HepG2 (cell line): ENCODE data around the gene DQX1. TPM values are rescaled to one million over a fixed set of nuclear protein-coding genes. Genes with fewer than 3 reads are reported as not detected.

Experiments used
- ATM ChIP-seq: fragments of 450-650 bp; IDR thresholded peaks from 2 replicates; pipeline ENCODE4 v1.7.1; 2017; ENCODE audit warnings: mild to moderate bottlenecking, borderline replicate concordance
- CEBPB ChIP-seq: IDR thresholded peaks from 2 replicates; pipeline ENCODE4 v1.6.1; 2011; ENCODE audit warnings: low read depth, low read length, improper control_type of control experiment, borderline replicate concordance
- DMAP1 ChIP-seq: IDR thresholded peaks from 2 replicates; pipeline ENCODE4 v1.6.1; 2016
- IKZF1 ChIP-seq: fragments of 450-650 bp; IDR thresholded peaks from 2 replicates; pipeline ENCODE4 v1.7.1; 2016
- KLF12 ChIP-seq: sonication (generic); formaldehyde crosslinking; IDR thresholded peaks from 2 replicates; pipeline ENCODE4 v1.4.0; 2020; ENCODE audit warnings: missing genetic modification reagents, borderline replicate concordance
- MTA1 ChIP-seq: sonication (generic); formaldehyde crosslinking; IDR thresholded peaks from 2 replicates; pipeline ENCODE4 v1.4.0; 2020; ENCODE audit warnings: missing genetic modification reagents, mild to moderate bottlenecking, borderline replicate concordance
- PCBP2 ChIP-seq: fragments of 200-400 bp; formaldehyde crosslinking; optimal IDR thresholded peaks from 2 replicates; pipeline ENCODE3; 2018; ENCODE audit warnings: low read length, low read depth; ENCODE audit not compliant: poor library complexity, severe bottlenecking
- RAD21 ChIP-seq: fragments of 450-650 bp; formaldehyde crosslinking; IDR thresholded peaks from 2 replicates; pipeline ENCODE4 v1.5.0; 2020; ENCODE audit warnings: mild to moderate bottlenecking
- SP4 ChIP-seq: sonication (generic); formaldehyde crosslinking; IDR thresholded peaks from 2 replicates; pipeline ENCODE4 v1.8.1; 2023; ENCODE audit warnings: mild to moderate bottlenecking, missing genetic modification reagents
- TOE1 ChIP-seq: sonication (generic); formaldehyde crosslinking; IDR thresholded peaks from 2 replicates; pipeline ENCODE4 v1.4.0; 2020; ENCODE audit warnings: mild to moderate bottlenecking, missing genetic modification reagents
- ZBTB3 ChIP-seq: sonication (generic); formaldehyde crosslinking; IDR thresholded peaks from 2 replicates; pipeline ENCODE4 v1.4.0; 2020; ENCODE audit warnings: low read depth, mild to moderate bottlenecking, moderate library complexity, missing genetic modification reagents, borderline replicate concordance
- ZIK1 ChIP-seq: sonication (generic); formaldehyde crosslinking; IDR thresholded peaks from 2 replicates; pipeline ENCODE4 v1.5.0; 2020; ENCODE audit warnings: mild to moderate bottlenecking, low read depth, missing genetic modification reagents, borderline replicate concordance
- ZNF180 ChIP-seq: sonication (generic); formaldehyde crosslinking; IDR thresholded peaks from 2 replicates; pipeline ENCODE4 v1.4.0; 2020; ENCODE audit warnings: low read depth, missing genetic modification reagents, borderline replicate concordance
- ZNF335 ChIP-seq: sonication (generic); formaldehyde crosslinking; IDR thresholded peaks from 2 replicates; pipeline ENCODE4 v1.4.0; 2020; ENCODE audit warnings: missing genetic modification reagents
- ZNF720 ChIP-seq: sonication (generic); formaldehyde crosslinking; IDR thresholded peaks from 2 replicates; pipeline ENCODE4 v1.4.0; 2020; ENCODE audit warnings: missing genetic modification reagents
- ZNF773 ChIP-seq: sonication (generic); formaldehyde crosslinking; IDR thresholded peaks from 2 replicates; pipeline ENCODE4 v1.4.0; 2020; ENCODE audit warnings: missing genetic modification reagents, borderline replicate concordance
- ZNF792 ChIP-seq: IDR thresholded peaks from 2 replicates; pipeline ENCODE4 v1.6.1; 2016
- ZNF841 ChIP-seq: sonication (generic); formaldehyde crosslinking; IDR thresholded peaks from 2 replicates; pipeline ENCODE4 v1.8.1; 2023; ENCODE audit warnings: missing genetic modification reagents, borderline replicate concordance
- polyA plus RNA-seq, 8 experiments: library from polyadenylated mRNA; depleted of rRNA in 3 of 8; stranded (reverse) in 7 of 8; unstranded in 1 of 8; fragments of >200 nt; fragmentation: Illumina TruSeq in 4 of 8; extraction: Trizol in 4 of 8; gene quantifications; 2 replicates each; pipeline versions ENCODE4 v1.2.1 to v1.2.3, GENCODE V29; 2011 to 2016; ENCODE audit warnings: low read depth in 4 of 8, missing spikeins in 1 of 8, mixed read lengths in 1 of 8; ENCODE audit not compliant: insufficient read depth in 1 of 8
- total RNA-seq, 5 experiments: library from RNA; depleted of rRNA; stranded (reverse); fragments of >200 nt; fragmentation: Illumina TruSeq; extraction: Trizol; gene quantifications; 2 replicates each; pipeline ENCODE4 v1.2.3, GENCODE V29; 2016; ENCODE audit warnings: low read depth in 1 of 5
- TF ChIP-seq, protein P1 (sequence below): sonication (generic); formaldehyde crosslinking; IDR thresholded peaks from 2 replicates; pipeline ENCODE4 v1.4.0; 2020; ENCODE audit warnings: missing genetic modification reagents
- TF ChIP-seq, protein P2 (sequence below): sonication (generic); formaldehyde crosslinking; IDR thresholded peaks from 2 replicates; pipeline ENCODE4 v1.8.0; 2022; ENCODE audit warnings: missing genetic modification reagents, mild to moderate bottlenecking, moderate library complexity, borderline replicate concordance
- TF ChIP-seq, protein P3 (sequence below): sonication (generic); formaldehyde crosslinking; IDR thresholded peaks from 2 replicates; pipeline ENCODE4 v1.5.0; 2020; ENCODE audit warnings: missing genetic modification reagents
- TF ChIP-seq, protein P4 (sequence below): sonication (generic); formaldehyde crosslinking; IDR thresholded peaks from 2 replicates; pipeline ENCODE4 v1.5.1; 2020; ENCODE audit warnings: missing genetic modification reagents, mild to moderate bottlenecking, borderline replicate concordance

DQX1 gene
- total and polyA plus RNA-seq, 2 of the 13 experiments (the other 11 are each of a cell fraction or from before 2014, with no cell fraction given), result 27.6 to 89.8 TPM

DNA sequence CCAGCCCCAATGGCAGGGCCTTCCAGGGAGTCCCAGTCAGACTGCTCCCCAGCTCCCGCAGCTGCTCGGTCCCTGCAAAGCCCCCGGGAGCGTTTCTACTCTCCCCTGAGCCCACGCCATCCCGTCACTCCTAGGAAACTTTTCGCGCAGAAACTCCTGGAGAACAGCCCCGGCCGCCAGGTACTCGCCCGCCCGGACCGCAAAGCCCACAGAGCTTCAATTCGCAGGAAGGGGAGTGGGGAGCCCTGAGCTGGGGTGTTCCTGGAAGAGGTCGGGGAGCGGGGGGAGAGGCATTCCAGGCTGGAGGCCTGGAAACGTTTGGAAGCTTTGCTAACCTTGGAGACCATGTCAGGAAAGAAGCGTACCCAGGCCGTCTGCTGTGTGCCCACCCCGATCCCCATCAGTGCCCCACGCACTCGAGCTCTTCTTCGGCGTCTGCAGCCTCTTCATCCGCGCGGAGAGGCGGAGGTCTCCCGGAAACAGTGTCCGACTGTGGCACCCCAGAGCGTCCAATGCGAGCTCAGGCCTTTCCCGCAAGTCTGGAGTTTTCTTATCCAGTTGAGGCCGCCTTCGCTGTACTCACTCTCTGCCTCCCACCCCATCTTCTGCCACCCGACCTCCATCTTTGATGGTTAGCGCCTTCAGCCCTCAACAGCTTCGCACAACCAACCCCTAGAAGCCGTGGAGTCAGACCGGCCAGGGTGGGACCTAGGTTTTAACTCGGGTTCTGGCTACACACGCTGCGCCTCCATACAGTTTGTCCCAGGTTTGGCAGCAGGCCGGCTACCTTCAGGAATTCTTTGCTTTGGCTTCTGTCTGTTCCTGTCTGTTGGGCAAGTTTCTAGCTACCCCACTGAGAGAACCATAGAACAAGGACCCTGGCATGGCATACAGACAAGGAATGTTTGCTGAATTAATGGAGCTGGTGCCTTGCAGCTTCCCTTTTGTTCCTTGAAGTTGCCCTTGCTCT is 22.2 kb downstream of the DQX1 start (continued):
- TF ChIP-seq, protein P1, sequence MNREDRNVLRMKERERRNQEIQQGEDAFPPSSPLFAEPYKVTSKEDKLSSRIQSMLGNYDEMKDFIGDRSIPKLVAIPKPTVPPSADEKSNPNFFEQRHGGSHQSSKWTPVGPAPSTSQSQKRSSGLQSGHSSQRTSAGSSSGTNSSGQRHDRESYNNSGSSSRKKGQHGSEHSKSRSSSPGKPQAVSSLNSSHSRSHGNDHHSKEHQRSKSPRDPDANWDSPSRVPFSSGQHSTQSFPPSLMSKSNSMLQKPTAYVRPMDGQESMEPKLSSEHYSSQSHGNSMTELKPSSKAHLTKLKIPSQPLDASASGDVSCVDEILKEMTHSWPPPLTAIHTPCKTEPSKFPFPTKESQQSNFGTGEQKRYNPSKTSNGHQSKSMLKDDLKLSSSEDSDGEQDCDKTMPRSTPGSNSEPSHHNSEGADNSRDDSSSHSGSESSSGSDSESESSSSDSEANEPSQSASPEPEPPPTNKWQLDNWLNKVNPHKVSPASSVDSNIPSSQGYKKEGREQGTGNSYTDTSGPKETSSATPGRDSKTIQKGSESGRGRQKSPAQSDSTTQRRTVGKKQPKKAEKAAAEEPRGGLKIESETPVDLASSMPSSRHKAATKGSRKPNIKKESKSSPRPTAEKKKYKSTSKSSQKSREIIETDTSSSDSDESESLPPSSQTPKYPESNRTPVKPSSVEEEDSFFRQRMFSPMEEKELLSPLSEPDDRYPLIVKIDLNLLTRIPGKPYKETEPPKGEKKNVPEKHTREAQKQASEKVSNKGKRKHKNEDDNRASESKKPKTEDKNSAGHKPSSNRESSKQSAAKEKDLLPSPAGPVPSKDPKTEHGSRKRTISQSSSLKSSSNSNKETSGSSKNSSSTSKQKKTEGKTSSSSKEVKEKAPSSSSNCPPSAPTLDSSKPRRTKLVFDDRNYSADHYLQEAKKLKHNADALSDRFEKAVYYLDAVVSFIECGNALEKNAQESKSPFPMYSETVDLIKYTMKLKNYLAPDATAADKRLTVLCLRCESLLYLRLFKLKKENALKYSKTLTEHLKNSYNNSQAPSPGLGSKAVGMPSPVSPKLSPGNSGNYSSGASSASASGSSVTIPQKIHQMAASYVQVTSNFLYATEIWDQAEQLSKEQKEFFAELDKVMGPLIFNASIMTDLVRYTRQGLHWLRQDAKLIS, result no peak
- TF ChIP-seq ZIK1 (CRISPR knock-in tag), result no peak
- TF ChIP-seq DMAP1 (CRISPR knock-in tag), result 0 out of 2 replicates have a peak, but pooled peaks have one; percentile 0
- TF ChIP-seq TOE1, result no peak
- TF ChIP-seq KLF12 (CRISPR knock-in tag), result 0 out of 2 replicates have a peak, but pooled peaks have one; percentile 3
- TF ChIP-seq ZNF335 (CRISPR knock-in tag), result no peak
- TF ChIP-seq ATM, result no peak
- TF ChIP-seq CEBPB, result no peak
- TF ChIP-seq, protein P2, sequence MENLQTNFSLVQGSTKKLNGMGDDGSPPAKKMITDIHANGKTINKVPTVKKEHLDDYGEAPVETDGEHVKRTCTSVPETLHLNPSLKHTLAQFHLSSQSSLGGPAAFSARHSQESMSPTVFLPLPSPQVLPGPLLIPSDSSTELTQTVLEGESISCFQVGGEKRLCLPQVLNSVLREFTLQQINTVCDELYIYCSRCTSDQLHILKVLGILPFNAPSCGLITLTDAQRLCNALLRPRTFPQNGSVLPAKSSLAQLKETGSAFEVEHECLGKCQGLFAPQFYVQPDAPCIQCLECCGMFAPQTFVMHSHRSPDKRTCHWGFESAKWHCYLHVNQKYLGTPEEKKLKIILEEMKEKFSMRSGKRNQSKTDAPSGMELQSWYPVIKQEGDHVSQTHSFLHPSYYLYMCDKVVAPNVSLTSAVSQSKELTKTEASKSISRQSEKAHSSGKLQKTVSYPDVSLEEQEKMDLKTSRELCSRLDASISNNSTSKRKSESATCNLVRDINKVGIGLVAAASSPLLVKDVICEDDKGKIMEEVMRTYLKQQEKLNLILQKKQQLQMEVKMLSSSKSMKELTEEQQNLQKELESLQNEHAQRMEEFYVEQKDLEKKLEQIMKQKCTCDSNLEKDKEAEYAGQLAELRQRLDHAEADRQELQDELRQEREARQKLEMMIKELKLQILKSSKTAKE (CRISPR knock-in tag), result 0 out of 2 replicates have a peak, but pooled peaks have one; percentile 2
- TF ChIP-seq, protein P3, sequence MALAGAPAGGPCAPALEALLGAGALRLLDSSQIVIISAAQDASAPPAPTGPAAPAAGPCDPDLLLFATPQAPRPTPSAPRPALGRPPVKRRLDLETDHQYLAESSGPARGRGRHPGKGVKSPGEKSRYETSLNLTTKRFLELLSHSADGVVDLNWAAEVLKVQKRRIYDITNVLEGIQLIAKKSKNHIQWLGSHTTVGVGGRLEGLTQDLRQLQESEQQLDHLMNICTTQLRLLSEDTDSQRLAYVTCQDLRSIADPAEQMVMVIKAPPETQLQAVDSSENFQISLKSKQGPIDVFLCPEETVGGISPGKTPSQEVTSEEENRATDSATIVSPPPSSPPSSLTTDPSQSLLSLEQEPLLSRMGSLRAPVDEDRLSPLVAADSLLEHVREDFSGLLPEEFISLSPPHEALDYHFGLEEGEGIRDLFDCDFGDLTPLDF (CRISPR knock-in tag), result 0 out of 2 replicates have a peak, but pooled peaks have one; percentile 7
- TF ChIP-seq RAD21, result peak; percentile 20; the same call in 1 of the 2 replicates
- no peak for TF ChIP-seq ZNF180 (CRISPR knock-in tag)
- no peak for TF ChIP-seq ZBTB3
- TF ChIP-seq MTA1 (CRISPR knock-in tag), result no peak
- no peak for TF ChIP-seq ZNF720 (CRISPR knock-in tag)
- no peak for TF ChIP-seq SP4
- no peak for TF ChIP-seq IKZF1
- no peak for TF ChIP-seq PCBP2
- TF ChIP-seq, protein P4, sequence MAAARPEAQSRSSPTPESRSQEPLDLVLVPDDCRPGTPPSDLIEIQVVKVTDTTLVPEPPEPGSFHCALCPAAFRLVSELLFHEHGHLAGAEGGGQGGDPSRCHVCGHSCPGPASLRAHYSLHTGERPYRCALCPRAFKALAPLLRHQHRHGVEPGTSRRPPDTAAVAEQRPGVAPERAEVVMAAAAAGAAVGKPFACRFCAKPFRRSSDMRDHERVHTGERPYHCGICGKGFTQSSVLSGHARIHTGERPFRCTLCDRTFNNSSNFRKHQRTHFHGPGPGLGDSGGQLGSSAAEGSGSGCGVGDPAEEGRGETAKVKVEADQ, result peak; percentile 15
- TF ChIP-seq ZNF792 (CRISPR knock-in tag), result no peak
- TF ChIP-seq ZNF841 (CRISPR knock-in tag), result no peak
- TF ChIP-seq ZNF773 (CRISPR knock-in tag), result no peak
